ENCODE data around the gene GFOD1.

Gene GFOD1

DNA sequence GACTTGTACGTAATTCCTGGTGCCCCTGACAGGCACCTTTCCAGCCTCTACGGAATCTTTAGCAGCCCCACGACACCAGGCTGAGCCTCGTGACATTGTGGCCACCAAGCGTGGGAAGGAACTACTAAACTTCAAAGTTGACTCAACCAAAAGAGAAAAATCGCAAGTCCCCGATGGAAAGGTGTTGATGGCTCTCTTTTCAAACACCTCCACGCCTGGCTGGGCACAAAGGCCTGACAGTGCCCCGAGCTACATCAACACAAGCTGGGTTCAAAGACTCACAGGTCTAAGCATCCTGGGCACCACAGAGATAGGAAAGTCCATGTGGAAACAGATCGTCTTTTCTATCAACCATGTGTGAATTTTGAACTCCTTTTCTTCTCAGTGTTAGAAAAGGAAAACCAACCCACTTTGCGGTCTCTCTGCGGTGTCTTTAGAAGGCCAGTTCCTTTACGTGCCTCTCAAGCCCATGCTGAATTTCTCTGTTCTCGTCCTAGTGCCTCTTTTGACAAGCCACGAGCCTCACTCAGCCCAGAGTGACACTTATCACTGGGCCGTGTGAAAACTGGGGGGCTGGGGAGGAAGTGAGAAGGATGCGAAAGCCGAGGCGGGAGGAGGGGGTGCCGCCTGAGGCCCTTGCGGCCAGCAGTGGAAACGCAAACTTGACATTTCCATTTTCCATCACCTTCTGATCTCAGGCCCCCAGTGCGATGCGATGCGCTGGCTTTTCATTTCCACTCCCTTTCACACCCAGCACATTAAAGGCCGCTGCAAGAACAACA, 59.4 kb downstream of the GFOD1 start:
- in situ Hi-C loops (cut with MboI; ENCODE audit: low sequenced_read_pairs), result no loop called here

GRCh38 chr6:13427316-13427715, 60.1 kb downstream of the GFOD1 start:
- in situ Hi-C loops (cut with MboI; ENCODE audit: low sequenced_read_pairs), result no loop called here

DNA sequence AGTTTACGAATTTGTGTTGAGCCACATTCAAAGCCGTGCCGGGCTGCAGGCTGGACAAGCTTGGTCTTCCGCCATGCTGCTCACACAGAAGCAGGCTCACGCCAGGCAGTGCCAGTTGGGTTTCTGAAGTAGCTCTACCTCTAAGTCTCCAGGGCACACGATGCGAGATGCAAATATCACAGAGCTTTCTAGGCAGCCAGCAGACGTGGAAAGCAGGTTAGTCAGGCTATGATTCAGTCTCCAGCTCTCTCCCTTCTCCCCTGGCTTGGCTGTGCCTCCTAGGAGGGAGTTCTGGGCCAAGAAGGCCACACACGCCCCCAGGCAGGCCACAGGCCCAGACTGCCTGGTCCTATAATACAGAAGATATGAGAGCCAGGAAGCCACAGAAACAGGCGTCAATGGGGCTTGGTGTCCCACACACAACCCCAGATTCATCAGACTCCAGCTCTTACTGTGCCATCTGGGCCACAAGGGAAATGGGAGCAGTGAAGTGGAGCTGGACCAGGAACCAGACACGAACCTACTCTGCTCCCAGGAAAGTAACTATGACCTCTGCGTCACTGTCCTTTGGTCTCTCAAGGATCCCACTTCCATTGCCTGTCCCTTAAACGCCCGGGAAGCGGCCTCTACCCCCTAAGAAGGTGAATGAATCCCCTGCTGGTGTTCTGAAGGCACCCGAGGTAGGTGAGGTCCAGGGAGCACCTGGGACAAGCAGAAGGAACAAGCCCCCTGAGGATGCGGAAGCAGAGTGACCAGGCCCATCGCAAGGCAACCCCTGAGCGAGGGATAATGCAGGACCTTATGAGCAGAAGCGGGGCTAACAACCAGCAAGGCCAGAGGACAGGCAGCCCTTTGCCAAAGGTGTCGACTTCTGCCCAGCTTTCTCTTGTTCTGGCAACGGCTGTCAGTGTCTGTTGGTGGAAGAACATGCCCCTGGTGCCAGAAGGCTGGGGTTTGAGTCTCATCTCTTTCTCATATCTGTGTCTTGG, 61.2 kb downstream of the GFOD1 start:
- in situ Hi-C loops (cut with MboI; ENCODE audit: low sequenced_read_pairs), result no loop called here

DNA sequence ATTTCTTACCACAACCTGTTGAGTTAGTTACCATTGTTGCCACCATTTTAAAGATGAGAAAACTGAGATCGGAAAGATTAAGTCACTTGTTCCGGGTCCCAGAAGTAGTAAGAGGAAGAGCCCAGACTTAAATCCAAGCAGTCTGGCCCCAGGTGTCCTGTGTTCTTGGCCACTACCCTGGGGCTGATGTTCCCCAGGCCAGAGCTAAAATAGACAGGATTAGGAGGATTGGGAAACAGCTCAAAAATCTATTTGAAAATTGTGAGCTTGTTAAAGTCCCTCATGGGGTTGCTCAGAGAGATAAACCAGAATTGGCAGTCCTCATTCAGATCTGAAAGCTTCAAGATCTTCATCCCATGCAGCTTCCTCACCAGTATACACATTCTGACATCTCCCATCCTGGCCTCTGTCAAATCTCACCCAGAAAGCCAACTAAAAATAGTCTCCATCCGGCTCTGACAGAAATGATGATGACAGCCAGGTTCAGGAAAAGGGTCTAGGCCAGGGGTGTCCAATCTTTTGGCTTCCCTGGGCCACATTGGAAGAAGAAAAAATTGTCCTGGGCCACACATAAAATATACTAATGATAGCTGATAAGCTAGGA, 62.0 kb downstream of the GFOD1 start:
- in situ Hi-C loops (cut with MboI; ENCODE audit: low sequenced_read_pairs), result no loop called here

GRCh38 chr6:13423252-13423651, 64.1 kb downstream of the GFOD1 start:
- in situ Hi-C loops (cut with MboI; ENCODE audit: low sequenced_read_pairs), result no loop called here

- in situ Hi-C loops (cut with MboI; ENCODE audit: low sequenced_read_pairs), result no loop called here
Observed at GRCh38 chr6:13422681-13423221, 64.6 kb downstream of the GFOD1 start.

- in situ Hi-C loops (cut with MboI; ENCODE audit: low sequenced_read_pairs), result no loop called here
Observed at GRCh38 chr6:13421425-13422059, 65.9 kb downstream of the GFOD1 start.

DNA sequence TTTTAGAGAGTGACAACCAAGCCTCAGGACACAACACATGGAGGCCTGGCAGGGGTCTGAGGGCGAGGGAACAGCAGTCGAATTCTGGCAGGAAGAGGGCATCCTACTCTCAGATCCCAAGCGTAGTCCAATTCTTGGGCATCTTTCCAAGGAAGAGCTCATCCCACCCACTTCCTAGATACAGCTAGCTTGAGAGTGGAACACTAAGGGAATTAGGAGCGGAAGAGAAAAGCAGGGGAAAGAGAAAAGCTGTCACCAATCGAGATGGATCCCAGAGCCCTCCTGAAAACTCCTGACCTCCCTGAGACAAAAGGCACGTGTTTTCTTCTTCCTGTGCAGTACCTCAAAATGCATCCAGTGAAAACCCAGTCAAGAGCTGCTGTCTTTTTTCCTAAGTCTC, 67.1 kb downstream of the GFOD1 start:
- in situ Hi-C loops (cut with MboI; ENCODE audit: low sequenced_read_pairs), result no loop called here

GRCh38 chr6:13419422-13420195, 67.8 kb downstream of the GFOD1 start:
- in situ Hi-C loops (cut with MboI; ENCODE audit: low sequenced_read_pairs), result no loop called here

GRCh38 chr6:13418844-13419243, 68.6 kb downstream of the GFOD1 start:
- in situ Hi-C loops (cut with MboI; ENCODE audit: low sequenced_read_pairs), result no loop called here

GRCh38 chr6:13417954-13418353, 69.4 kb downstream of the GFOD1 start:
- in situ Hi-C loops (cut with MboI; ENCODE audit: low sequenced_read_pairs), result no loop called here

- in situ Hi-C loops (cut with MboI; ENCODE audit: low sequenced_read_pairs), result no loop called here
Observed at GRCh38 chr6:13417431-13417830, 70.0 kb downstream of the GFOD1 start.

DNA sequence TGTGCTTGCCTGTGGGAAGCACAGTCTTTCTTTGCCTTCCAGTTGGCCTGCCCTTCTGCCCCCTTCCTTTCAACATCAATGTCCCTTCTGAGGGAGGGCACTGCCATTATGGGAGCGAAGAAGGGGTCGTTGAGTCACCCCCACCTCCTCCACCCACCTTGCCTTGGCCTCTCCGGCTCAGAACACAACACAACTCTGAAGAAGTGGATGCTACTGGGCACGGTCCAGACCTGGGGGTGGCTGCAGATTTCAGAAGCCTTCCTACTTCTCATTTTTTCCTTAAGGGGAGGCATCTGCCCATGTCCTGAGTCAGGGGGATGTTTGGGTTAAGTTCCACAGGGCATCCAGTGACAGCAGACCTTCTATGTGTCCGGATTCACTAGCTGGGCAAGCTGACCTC, 72.1 kb downstream of the GFOD1 start:
- in situ Hi-C loops (cut with MboI; ENCODE audit: low sequenced_read_pairs), result no loop called here

DNA sequence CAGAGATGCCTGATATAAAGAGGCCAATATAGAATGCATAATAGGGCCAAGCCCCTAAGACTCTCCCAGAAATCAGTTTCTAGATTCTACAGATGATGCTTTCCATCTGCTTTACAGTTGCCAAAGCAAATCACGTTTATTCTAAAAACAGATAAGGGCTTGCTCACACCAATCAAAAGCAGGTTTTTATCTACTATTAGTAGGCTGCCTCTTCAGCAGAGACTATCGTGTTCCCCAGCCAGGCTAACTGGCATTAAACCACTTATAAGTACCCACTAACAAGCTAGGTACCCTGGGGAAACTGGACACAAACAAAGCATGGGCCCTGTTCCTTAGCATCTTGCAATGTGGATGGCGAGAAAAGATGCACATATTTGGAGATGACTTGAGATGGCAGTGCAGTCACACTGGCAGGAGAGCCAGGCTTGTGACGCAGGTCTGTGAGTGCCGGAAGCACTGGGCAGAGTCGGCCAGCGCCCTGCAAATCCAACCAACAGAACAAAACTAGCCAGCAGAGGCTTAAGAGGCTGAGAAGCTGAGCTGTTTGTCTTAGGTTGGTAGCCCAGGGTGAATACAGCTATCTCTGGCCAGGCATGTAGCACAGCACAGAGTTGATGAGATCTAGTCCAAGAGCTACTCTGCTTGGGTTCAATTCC, 73.4 kb downstream of the GFOD1 start:
- in situ Hi-C loops (cut with MboI; ENCODE audit: low sequenced_read_pairs), result no loop called here

DNA sequence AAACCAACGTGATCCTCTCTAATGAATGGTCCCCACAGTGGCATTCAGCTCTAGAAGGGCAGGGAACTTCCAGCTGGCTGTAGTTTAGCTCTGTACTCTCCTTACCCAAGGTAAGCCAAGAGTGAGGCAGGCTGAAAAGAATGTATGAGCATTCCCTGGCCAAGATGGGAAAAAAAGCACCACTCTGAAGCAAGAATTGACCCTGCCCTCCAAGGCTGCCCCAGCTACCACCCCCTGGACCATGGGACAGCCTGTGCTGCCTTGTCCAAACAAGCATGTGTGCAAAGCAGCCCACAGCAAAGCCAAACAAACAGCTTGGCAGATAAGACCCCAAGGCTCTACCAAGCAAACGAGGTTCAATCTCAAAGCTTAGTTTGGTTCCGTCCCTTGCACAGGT, 73.9 kb downstream of the GFOD1 start:
- in situ Hi-C loops (cut with MboI; ENCODE audit: low sequenced_read_pairs), result no loop called here

DNA sequence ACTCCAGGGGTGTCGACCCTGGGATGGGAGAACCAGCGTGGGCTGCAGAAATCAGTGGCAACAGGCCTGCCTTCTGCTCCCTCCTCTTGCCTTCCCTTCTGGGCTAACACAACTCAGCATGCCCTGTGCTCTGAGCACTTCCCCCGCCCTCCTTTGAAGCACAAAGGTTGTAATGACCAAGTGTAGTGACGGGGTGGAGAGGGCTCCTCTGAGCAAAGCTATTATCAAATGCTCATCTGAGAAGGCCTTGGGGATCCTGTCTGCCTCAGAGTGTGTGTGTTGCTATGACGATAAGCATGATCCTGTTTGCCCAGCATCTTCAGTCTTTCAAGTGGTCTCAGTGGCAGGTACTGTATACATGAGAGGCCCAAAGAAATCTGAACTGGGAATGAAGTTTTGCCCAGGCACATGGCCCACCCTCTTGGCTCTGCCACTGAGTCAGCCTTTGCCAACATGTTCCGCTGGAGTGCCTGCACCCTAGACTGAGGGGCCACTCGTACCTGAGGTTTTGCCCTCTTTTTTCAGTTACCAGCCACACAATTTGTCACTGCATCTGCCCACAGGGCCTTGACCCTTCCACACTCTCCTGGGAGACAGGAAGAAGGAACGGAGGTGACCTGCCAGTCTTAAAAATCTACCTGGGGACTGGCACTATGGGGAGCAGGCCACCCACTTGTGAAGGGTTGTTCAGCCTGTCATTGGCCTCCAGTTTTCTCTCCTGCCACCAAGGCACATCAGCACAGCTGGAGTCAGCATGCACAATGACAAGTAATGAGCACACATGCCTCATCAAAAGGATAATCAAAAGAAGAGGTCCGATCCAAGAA, 74.5 kb downstream of the GFOD1 start:
- in situ Hi-C loops (cut with MboI; ENCODE audit: low sequenced_read_pairs), result no loop called here

- in situ Hi-C loops (cut with MboI; ENCODE audit: low sequenced_read_pairs), result no loop called here
Observed at GRCh38 chr6:13412211-13412610, 75.2 kb downstream of the GFOD1 start.

GRCh38 chr6:13411484-13411883, 75.9 kb downstream of the GFOD1 start:
- in situ Hi-C loops (cut with MboI; ENCODE audit: low sequenced_read_pairs), result no loop called here

DNA sequence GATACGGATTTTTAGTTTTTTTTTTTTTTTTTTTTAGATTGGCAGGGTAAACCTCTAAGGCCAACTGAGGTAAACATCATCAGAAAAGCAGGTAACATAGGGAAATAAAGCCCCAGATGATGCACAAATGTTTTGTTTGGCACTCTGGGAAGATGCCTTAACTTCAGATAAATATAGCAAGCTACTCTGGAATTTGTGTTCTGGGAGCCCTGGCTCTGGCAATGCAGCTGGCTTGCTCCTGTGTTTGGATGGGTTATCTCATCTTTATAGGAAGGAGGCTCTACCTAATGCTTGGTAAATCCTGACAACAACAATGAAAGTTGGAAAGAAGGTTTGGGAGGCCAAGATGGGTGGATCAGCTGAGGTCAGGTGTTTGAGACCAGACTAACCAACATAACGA, 77.4 kb downstream of the GFOD1 start:
- in situ Hi-C loops (cut with MboI; ENCODE audit: low sequenced_read_pairs), result no loop called here
